ENCODE measurements around the gene ZBTB7B. TPM values are rescaled to one million over a fixed set of nuclear protein-coding genes. Genes with fewer than 3 reads are reported as not detected.
A peak's percentile ranks its signal among the peaks of the same experiment; 100 is the strongest.

The ZBTB7B gene
- polyA plus RNA-seq, 6 donors from 2014 or later = 2.2 to 5.5 (median 2.7) TPM; not detected in 1

GRCh38 chr1:155064111-155064831 lies 61.7 kb downstream of the ZBTB7B start:
- peak; percentile 2 to 9 for ATAC-seq (ENCODE audit: low read depth in 2 of 2)
- Mint-ChIP-seq H3K27me3 (peaks cover 0 to 4% (median 0%) of the 10 kb centered on the region in 3 donors), H3K4me3 (peak overlapping the region; percentile 77 to 93 (median 88)), H3K27ac (peak overlapping the region; percentile 7 to 94 (median 35)), H3K9me3 (no peaks in the 10 kb centered on the region), H3K4me1 (peaks cover 45 to 47% (median 47%) of the 10 kb centered on the region in 3 donors), H3K36me3 (peaks cover 0 to 11% of the 10 kb centered on the region in 2 donors)
- DNase-seq = no peak

DNA sequence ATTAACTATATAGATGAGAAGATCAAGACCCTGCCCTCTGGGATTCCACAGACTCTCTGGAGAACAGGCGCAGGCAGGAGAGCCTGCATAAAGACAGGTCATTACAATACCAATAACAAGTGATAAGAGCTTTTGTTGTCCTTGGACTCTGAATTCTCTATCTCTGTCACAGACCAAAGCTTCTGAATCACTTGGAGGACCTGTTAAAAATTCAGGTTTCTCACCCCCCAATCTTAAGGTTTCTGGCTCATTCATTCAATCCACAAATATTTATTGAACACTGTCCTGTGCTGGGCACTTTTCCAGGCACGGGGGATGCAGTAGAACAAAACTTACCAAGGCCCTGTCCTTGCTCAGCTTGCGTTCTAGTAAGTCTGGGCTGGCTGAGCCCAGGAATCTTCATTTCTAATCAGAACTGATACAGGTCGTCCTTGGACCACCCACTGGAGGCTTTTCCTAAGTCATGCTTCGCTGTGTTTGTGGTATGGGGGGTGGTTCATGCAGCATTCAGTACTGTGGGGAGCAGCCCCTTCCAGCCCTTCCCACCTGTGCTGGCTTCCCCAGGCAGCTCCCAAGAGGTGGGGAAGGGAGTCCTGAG lies 62.3 kb downstream of the ZBTB7B start:
- DNase-seq = no peak
- Mint-ChIP-seq H3K9me3 (no peaks in the 10 kb centered on the region), H3K4me1 (peaks cover 47 to 49% (median 47%) of the 10 kb centered on the region in 3 donors), H3K4me3 (peak overlapping the region; percentile 77 to 93 (median 88)), H3K27ac (peak overlapping the region in 4 of 6 donors; percentile 5 to 68 (median 36)), H3K27me3 (peaks cover 0 to 4% (median 0%) of the 10 kb centered on the region in 3 donors), H3K36me3 (peaks cover 0 to 11% of the 10 kb centered on the region in 2 donors)
- no peak for ATAC-seq (ENCODE audit: low read depth in 2 of 2)

GRCh38 chr1:155066777-155067176 lies 64.2 kb downstream of the ZBTB7B start:
- Mint-ChIP-seq H3K4me3 (peak overlapping the region in 2 of 8 donors; percentile 2 to 30), H3K4me1 (peaks cover 50 to 57% (median 51%) of the 10 kb centered on the region in 3 donors)
- ATAC-seq (ENCODE audit: low read depth in 2 of 2) = no peak

More at GRCh38 chr1:155066777-155067176, 64.2 kb downstream of the ZBTB7B start:
- no peaks in the 10 kb centered on the region for H3K27me3 Mint-ChIP-seq
- DNase-seq = no peak
- no peaks in the 10 kb centered on the region for H3K9me3 Mint-ChIP-seq
- no peak overlapping the region for H3K27ac Mint-ChIP-seq
- peaks cover 0 to 11% of the 10 kb centered on the region in 2 donors for H3K36me3 Mint-ChIP-seq

Other genes with a start within 250 kb of the ZBTB7B start
- gene KCNN3, start 132.5 kb upstream of the ZBTB7B start, polyA plus RNA-seq (ENCODE audit: low read depth in 6 of 6) = under 1 TPM in 1 of 6 donors, not detected in 5; 0.03 TPM
- gene PMVK, start 66.1 kb upstream of the ZBTB7B start, polyA plus RNA-seq (ENCODE audit: low read depth in 6 of 6) = 10 to 100 TPM; 30.8 to 45.7 (median 33.3) TPM
- 10 to 100 TPM; 36.2 to 77.3 (median 69.5) TPM for gene PBXIP1, start 46.7 kb upstream of the ZBTB7B start, polyA plus RNA-seq (ENCODE audit: low read depth in 6 of 6)
- 10 to 100 TPM in 5 of 6 donors, 1 to 10 TPM in 1; 10.0 to 45.1 (median 29.4) TPM for gene PYGO2, start 41.0 kb upstream of the ZBTB7B start, polyA plus RNA-seq (ENCODE audit: low read depth in 6 of 6)
- gene SHC1, start 32.1 kb upstream of the ZBTB7B start, polyA plus RNA-seq (ENCODE audit: low read depth in 6 of 6) = 10 to 100 TPM; 23.3 to 34.0 (median 26.3) TPM
- 100 to 1,000 TPM; 117 to 196 (median 131) TPM for gene CKS1B, start 28.1 kb upstream of the ZBTB7B start, polyA plus RNA-seq (ENCODE audit: low read depth in 6 of 6)
- 10 to 100 TPM; 37.0 to 57.0 (median 49.4) TPM for gene FLAD1, start 19.5 kb upstream of the ZBTB7B start, polyA plus RNA-seq (ENCODE audit: low read depth in 6 of 6)
- gene LENEP, start 9.2 kb upstream of the ZBTB7B start, polyA plus RNA-seq (ENCODE audit: low read depth in 6 of 6) = not detected
- gene DCST2, start 31.0 kb downstream of the ZBTB7B start, polyA plus RNA-seq (ENCODE audit: low read depth in 6 of 6) = not detected
- not detected for gene DCST1, start 31.0 kb downstream of the ZBTB7B start, polyA plus RNA-seq (ENCODE audit: low read depth in 6 of 6)
- 1 to 10 TPM; 2.8 to 8.8 (median 7.0) TPM for gene ADAM15, start 48.5 kb downstream of the ZBTB7B start, polyA plus RNA-seq (ENCODE audit: low read depth in 6 of 6)
- 1 to 10 TPM in 5 of 6 donors, not detected in 1; 2.6 to 6.0 (median 3.3) TPM for gene EFNA4, start 60.9 kb downstream of the ZBTB7B start, polyA plus RNA-seq (ENCODE audit: low read depth in 6 of 6)
- gene EFNA3, start 76.0 kb downstream of the ZBTB7B start, polyA plus RNA-seq (ENCODE audit: low read depth in 6 of 6) = 1 to 10 TPM in 3 of 6 donors, under 1 TPM in 2, not detected in 1; 0.54 to 2.9 (median 2.1) TPM
- gene EFNA1, start 125.1 kb downstream of the ZBTB7B start, polyA plus RNA-seq (ENCODE audit: low read depth in 6 of 6) = under 1 TPM in 3 of 6 donors, not detected in 3; 0.18 to 0.82 (median 0.56) TPM
- gene SLC50A1, start 133.1 kb downstream of the ZBTB7B start, polyA plus RNA-seq (ENCODE audit: low read depth in 6 of 6) = 100 to 1,000 TPM; 152 to 273 (median 201) TPM
- 100 to 1,000 TPM in 1 of 6 donors, 10 to 100 TPM in 5; 77.4 to 100 (median 90.5) TPM for gene DPM3, start 137.7 kb downstream of the ZBTB7B start, polyA plus RNA-seq (ENCODE audit: low read depth in 6 of 6)
- 100 to 1,000 TPM; 340 to 379 (median 354) TPM for gene KRTCAP2, start 170.5 kb downstream of the ZBTB7B start, polyA plus RNA-seq (ENCODE audit: low read depth in 6 of 6)
- under 1 TPM in 2 of 6 donors, not detected in 4; 0.13 to 0.35 TPM for gene TRIM46, start 171.0 kb downstream of the ZBTB7B start, polyA plus RNA-seq (ENCODE audit: low read depth in 6 of 6)
- 1 to 10 TPM; 1.1 to 3.9 (median 2.2) TPM for gene THBS3, start 205.1 kb downstream of the ZBTB7B start, polyA plus RNA-seq (ENCODE audit: low read depth in 6 of 6)
- gene MTX1, start 205.9 kb downstream of the ZBTB7B start, polyA plus RNA-seq (ENCODE audit: low read depth in 6 of 6) = 10 to 100 TPM; 35.5 to 49.1 (median 42.0) TPM

Data from naive B cell (primary cell).